Heart right ventricle (tissue), 16 donors: ENCODE data around the gene EFCAB8. TPM values are rescaled to one million over a fixed set of nuclear protein-coding genes. Genes with fewer than 3 reads are reported as not detected.

ENCODE experiments used
- ATAC-seq, 8 donors: fragments of 200-7000 bp; cut with Tn5 transposase; one replicate each; pipeline ENCODE4 v1.9.1; 2020; ENCODE audit warnings: mild to moderate bottlenecking in 8 of 8, moderate library complexity in 8 of 8, moderate number of reproducible peaks in 1 of 8
- DNase-seq, 2 donors: peaks; one replicate each; pipeline ENCODE4 v3.0.0-alpha.2; 2020
- H3K27ac ChIP-seq, 10 donors: fragments of 200-600 bp; sonication (generic) in 2 of 10; one replicate each; pipeline versions ENCODE4 v1.5.0 to v1.8.0; 2020 to 2022; ENCODE audit warnings: mild to moderate bottlenecking in 3 of 10
- H3K27me3 ChIP-seq, 7 donors: fragments of 200-600 bp; one replicate each; pipeline ENCODE4 v1.8.0; 2021 to 2022; ENCODE audit warnings: mild to moderate bottlenecking in 2 of 7
- H3K36me3 ChIP-seq, 9 donors: fragments of 200-600 bp; sonication (generic) in 1 of 9; one replicate each; pipeline versions ENCODE4 v1.5.0 to v1.8.0; 2020 to 2022; ENCODE audit warnings: mild to moderate bottlenecking in 2 of 9
- H3K4me1 ChIP-seq, 9 donors: fragments of 200-600 bp; sonication (generic) in 1 of 9; one replicate each; pipeline versions ENCODE4 v1.5.0 to v1.8.0; 2020 to 2022; ENCODE audit warnings: mild to moderate bottlenecking in 4 of 9
- H3K4me3 ChIP-seq, 10 donors: fragments of 200-600 bp; sonication (generic) in 2 of 10; one replicate each; pipeline versions ENCODE4 v1.5.0 to v1.8.0; 2020 to 2022; ENCODE audit warnings: mild to moderate bottlenecking in 7 of 10, moderate library complexity in 2 of 10
- H3K9me3 ChIP-seq, 11 donors: fragments of 200-600 bp in 10 of 11; sonication (generic) in 2 of 11; one replicate each; pipeline versions ENCODE4 v1.5.0 to v1.8.0; 2013 to 2022; ENCODE audit warnings: mild to moderate bottlenecking in 2 of 11, control low read depth in 1 of 11, moderate library complexity in 1 of 11
- CTCF ChIP-seq, 9 donors: fragments of 200-600 bp; sonication (generic) in 2 of 9; IDR thresholded peaks; one replicate each; pipeline versions ENCODE4 v1.5.0 to v1.8.0; 2021 to 2022; ENCODE audit warnings: antibody characterized with exemption in 9 of 9, mild to moderate bottlenecking in 5 of 9, moderate library complexity in 1 of 9
- WGBS, 2 donors: extraction: QIAGEN DNeasy Blood & Tissue Kit; methylation state at CpG; one replicate each; pipeline ENCODE4 v1.1.7; 2013; ENCODE audit warnings: inconsistent platforms in 1 of 2; 5-methylcytosine and 5-hydroxymethylcytosine counted together
- intact Hi-C, 10 donors: fragments of 100-400 bp; cut with DNase I; formaldehyde crosslinking; loops; one replicate each; pipeline versions ENCODE4 v1.11.1 to v1.14.2; 2022
- polyA plus RNA-seq, 2 donors: library from polyadenylated mRNA; stranded (reverse); fragments of 200-250 nt; gene quantifications; one replicate each; pipeline ENCODE4 v1.2.3, GENCODE V29; 2013
- total RNA-seq, 10 donors: library from RNA; stranded (reverse); fragmentation: NEBNext Ultra II Directional in 3 of 10; extraction: Animal tissue kit (Norgen Biotek cat#: 25700) in 3 of 10; gene quantifications; one replicate each; pipeline versions ENCODE4 v1.2.1 to v1.2.4, GENCODE V29; 2021 to 2023
- donor health status: Arrhythmogenic right ventricular cardiomyopathy.
- donor health status: ischemic (EF 13 %, LVEDD 7.1; RV severe dilation, severe dysfunction).
- donor health status: healthy with polysubstance abuse.
- donor health status: DM: no; HTN: yes; CAD: no.
- donor health status: DM: no; HTN: no; CAD: no.
- donor health status: ischemic (EF 25% LVEDD 6.9; RV normal size, moderate dysfunction).
- donor health status: ischemic (EF 25% LVEDD 5.7; RV mildly dilated, moderate dysfunction).
- donor health status: healthy.
- donor health status: DM: yes; HTN: yes; CAD: no.
- donor health status: Ischemic cardiomyopathy.
- donor health status: ischemic (EF 35%, LVEDD 5.7; RV mildly dilated, moderate dysfunction).
- donor health status: nonischemic (EF 11% LVEDD 7.7; RV severe dilation, severe dysfunction).
- donor health status: DM: yes; HTN: yes; CAD: no.
- donor health status: PGD.
- donor health status: ischemic (EF 29% LVEDD 5.4; RV normal size, mild dysfunction).
- donor health status: nonischemic (EF 23%, LVEDD 6.1; RV moderate dilation, normal function).

The EFCAB8 gene
- total and polyA plus RNA-seq, 12 donors, result 0.15 to 0.58 TPM; not detected in 10

DNA sequence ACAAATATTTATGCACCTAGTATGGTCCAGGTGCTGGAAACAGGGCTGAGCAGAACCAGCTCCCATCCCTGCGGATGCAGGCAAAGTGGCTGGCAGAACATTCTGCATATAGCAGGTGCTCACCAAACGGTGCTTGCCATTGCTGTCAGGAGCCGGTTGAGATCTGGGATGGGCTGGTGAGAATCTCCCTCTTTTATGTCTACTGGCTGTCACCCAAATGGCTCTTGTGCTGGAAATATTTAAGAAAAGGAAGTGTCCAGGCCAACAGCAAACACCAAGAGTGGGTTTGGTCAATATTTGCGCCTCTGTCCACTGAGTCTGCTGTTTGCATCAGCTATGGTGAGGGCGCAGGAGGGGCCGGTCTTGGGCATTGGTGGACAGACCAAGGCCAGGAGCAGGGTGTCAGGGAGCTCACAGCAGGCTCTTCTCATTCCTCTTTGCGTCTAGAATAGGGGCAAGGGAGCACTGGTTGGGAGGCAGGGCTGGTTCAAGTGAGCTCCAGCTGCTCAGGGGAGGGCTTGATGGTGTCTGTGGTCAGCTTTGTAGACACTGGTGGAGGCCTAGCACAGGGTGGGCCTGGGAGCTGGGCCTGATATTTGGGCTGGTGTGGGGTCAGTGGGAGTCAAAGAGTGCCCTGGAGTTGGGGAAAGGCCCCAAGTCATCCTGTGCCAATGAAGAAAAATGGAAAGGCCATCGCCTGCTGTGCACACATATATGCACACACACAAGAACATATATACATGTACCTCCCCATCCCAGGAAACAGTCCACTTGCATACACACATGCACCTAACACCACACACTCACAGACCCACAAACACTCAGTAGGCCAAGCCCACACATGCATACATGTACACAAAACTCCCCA is 147.4 kb downstream of the EFCAB8 start:
- DNase-seq (no peak), ATAC-seq (no peak)
- peaks cover 0 to 15% (median 0%) of the 10 kb centered on the region in 11 donors for H3K9me3 ChIP-seq
- no peak for TF ChIP-seq CTCF (IDR thresholded peaks at IDR 0.05)
- H3K27me3 ChIP-seq, result no peaks in the 10 kb centered on the region
- intact Hi-C loops, result loop anchor here in 1 of 10 donors (10.0 kb wide), 1 partner anchor 101 kb away; no protein-coding TSS in a partner anchor
- H3K27ac ChIP-seq, result no peak overlapping the region
- no peak overlapping the region for H3K4me3 ChIP-seq
- H3K36me3 ChIP-seq, result no peaks in the 10 kb centered on the region
- 79 to 84% methylated on average over 8 of the region's 8 CpGs for WGBS, 2 donors
- no peaks in the 10 kb centered on the region for H3K4me1 ChIP-seq

GRCh38 chr20:33006776-33007375 is 148.2 kb downstream of the EFCAB8 start:
- H3K9me3 ChIP-seq, result peaks cover 0 to 15% (median 0%) of the 10 kb centered on the region in 11 donors
- no peak for TF ChIP-seq CTCF (IDR thresholded peaks at IDR 0.05)
- H3K27ac ChIP-seq, result no peak overlapping the region
- WGBS, 2 donors, result 85 to 86% methylated on average over 8 of the region's 8 CpGs
- H3K4me1 ChIP-seq, result no peaks in the 10 kb centered on the region
- ATAC-seq, result no peak
- no peak overlapping the region for H3K4me3 ChIP-seq
- DNase-seq, result no peak
- H3K36me3 ChIP-seq, result no peaks in the 10 kb centered on the region
- intact Hi-C loops, result loop anchor here in 1 of 10 donors (10.0 kb wide), 1 partner anchor 102 kb away; no protein-coding TSS in a partner anchor
- no peaks in the 10 kb centered on the region for H3K27me3 ChIP-seq

GRCh38 chr20:33007376-33008335 is 148.9 kb downstream of the EFCAB8 start, which contains the start of gene BPIFB2:
BPIFB2 (plus strand) TSS chr20:33007704; CDS start chr20:33008575, 871 bp downstream.
- Histone ChIP-seq H3K27ac (no peak within 1 kb of the TSS), H3K4me3 (no peak within 1 kb of the TSS), H3K9me3 (peaks cover 0 to 15% (median 0%) of the 10 kb centered on the region in 11 donors), H3K4me1 (no peaks in the 10 kb centered on the region), H3K27me3 (peaks cover 0 to under 1% (median 0%) of the 10 kb centered on the region in 7 donors), H3K36me3 (no peaks in the 10 kb centered on the region)
- no peak for TF ChIP-seq CTCF (IDR thresholded peaks at IDR 0.05)
- intact Hi-C loops, result loop anchor here in 1 of 10 donors (10.0 kb wide), 1 partner anchor 103 kb away; no protein-coding TSS in a partner anchor
- ATAC-seq (no peak), DNase-seq (no peak)
- WGBS, 2 donors, result 89 to 90% methylated on average over 11 of the region's 11 CpGs
